Prostate gland (tissue), 2 donors: ENCODE data around the gene FCHSD2.

Experiments
- CTCF ChIP-seq, 4 experiments: fragments of 200-600 bp in 2 of 4; fragments of 450-650 bp in 2 of 4; sonication (generic) in 2 of 4; IDR thresholded peaks; 1 replicate in 3 of 4; 2 replicates in 1 of 4; pipeline ENCODE4 v1.5.1; 2016 to 2019; ENCODE audit warnings: antibody characterized with exemption in 4 of 4, mild to moderate bottlenecking in 2 of 4, moderate library complexity in 2 of 4
- POLR2A ChIP-seq: fragments of 450-650 bp; IDR thresholded peaks from one replicate; pipeline ENCODE4 v1.6.1; 2016; ENCODE audit warnings: antibody characterized with exemption, mild to moderate bottlenecking
- POLR2AphosphoS5 ChIP-seq: sonication (generic); formaldehyde crosslinking; IDR thresholded peaks from one replicate; pipeline ENCODE4 v1.6.1; 2017; ENCODE audit warnings: antibody characterized with exemption

- TF ChIP-seq POLR2A (no peak), CTCF (IDR thresholded peaks at IDR 0.05) (no peak), POLR2AphosphoS5 (no peak)
Observed at GRCh38 chr11:72965672-72966071, 176.4 kb downstream of the FCHSD2 start.
